D721Med (cell line): ENCODE data around the gene ACTG2.

Experiments
- DNase-seq: peaks from one replicate; pipeline ENCODE4 v3.0.0; 2011; ENCODE audit warnings: low spot score; ENCODE audit not compliant: insufficient read length
- FAIRE-seq: peaks from 2 replicates; lab custom pipeline; 2011; peaks lifted over from hg19 to GRCh38; lab: Jason Lieb, UNC
- CTCF ChIP-seq: IDR thresholded peaks from 2 replicates; pipeline ENCODE4 v1.5.1; 2012; ENCODE audit warnings: mild to moderate bottlenecking, control low read depth; ENCODE audit not compliant: insufficient read depth; ENCODE audit errors: missing control alignments

Gene ACTG2

DNA sequence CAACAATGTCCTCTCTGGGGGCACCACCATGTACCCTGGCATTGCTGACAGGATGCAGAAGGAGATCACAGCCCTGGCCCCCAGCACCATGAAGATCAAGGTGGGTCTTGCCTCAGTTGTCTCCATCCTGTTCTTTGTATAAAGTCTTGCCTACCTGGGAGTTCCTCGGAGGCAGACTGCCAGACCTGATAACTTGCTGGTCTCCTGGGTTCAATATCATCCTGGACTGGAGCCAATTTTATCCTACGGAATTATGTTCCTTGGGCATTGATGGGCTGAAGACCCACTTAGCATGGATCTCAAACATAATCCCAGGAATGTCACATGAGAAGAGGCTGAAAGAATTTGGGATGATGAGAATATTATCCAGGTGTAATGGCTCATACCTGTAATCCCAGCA, 23.9 kb downstream of the ACTG2 start:
- no peak for DNase-seq
- FAIRE-seq: no peak
- no peak for TF ChIP-seq CTCF

GRCh38 chr2:73917296-73917695, 24.5 kb downstream of the ACTG2 start:
- FAIRE-seq (no peak), DNase-seq (no peak)
- no peak for TF ChIP-seq CTCF

DNA sequence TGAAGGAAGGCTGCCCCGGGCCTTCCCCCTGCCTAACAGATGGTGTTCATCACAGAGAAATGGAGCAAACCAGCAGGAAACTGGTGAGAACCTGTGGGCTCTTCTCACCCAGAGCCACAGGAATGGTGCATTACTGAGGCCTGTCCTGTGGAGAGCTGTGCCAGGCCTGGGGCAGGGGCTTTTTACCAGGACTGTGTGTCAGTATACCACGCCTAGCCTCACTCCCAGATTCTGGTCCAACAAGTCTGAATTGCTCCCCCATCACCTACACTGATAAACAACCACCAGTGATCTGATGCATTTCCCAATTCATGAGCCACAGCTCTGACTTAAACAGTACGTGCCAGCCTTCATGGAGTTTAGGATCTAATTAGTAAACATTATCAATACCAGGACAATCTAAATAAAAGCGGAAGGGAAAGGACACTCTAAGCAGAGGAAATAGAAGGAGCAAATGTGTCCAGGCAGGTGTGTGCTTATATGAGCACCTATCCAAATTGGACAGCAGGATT, 24.9 kb downstream of the ACTG2 start:
- FAIRE-seq: no peak
- no peak for TF ChIP-seq CTCF
- no peak for DNase-seq

GRCh38 chr2:73918856-73919255, 26.0 kb downstream of the ACTG2 start:
- DNase-seq: no peak
- no peak for FAIRE-seq
- no peak for TF ChIP-seq CTCF

GRCh38 chr2:73919596-73920228, 26.9 kb downstream of the ACTG2 start:
- TF ChIP-seq CTCF: no peak
- FAIRE-seq (no peak), DNase-seq (no peak)

GRCh38 chr2:73920577-73921545, 28.1 kb downstream of the ACTG2 start:
- peak; percentile 22 for DNase-seq
- FAIRE-seq: no peak
- TF ChIP-seq CTCF: peak; percentile 27

DNA sequence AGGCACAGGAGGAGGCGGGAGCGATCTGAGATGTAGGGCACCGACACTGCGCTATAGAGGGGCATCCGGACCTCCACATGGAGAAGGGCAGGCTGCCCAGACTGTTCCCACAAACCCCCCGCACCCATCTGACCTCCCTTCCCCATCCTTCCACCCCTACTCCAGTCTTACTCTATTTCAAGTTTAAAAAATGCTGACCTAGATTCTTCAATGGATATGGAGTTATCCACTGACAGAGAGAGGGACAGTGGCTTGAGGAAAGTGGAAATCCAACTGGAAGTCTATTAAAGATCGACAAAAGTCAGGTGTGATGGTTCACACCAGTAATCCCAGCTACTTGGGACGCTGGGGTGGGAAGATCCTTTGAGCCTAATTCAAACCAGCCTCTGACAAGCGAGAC, 28.8 kb downstream of the ACTG2 start:
- FAIRE-seq (no peak), DNase-seq (no peak)
- TF ChIP-seq CTCF: no peak
